MM.1S (cell line): ENCODE data around the gene RAB29.

Experiments used
- CTCF ChIP-seq: fragments of 300-600 bp; sonication (generic); IDR thresholded peaks from 2 replicates; pipeline ENCODE4 v1.5.1; 2016; ENCODE audit warnings: antibody characterized with exemption, low read length, mixed read lengths
- EZH2 ChIP-seq: fragments of 300-600 bp; sonication (generic); optimal IDR thresholded peaks from 2 replicates; pipeline ENCODE3; 2017; ENCODE audit warnings: low read depth, mild to moderate bottlenecking, antibody characterized with exemption, low read length, mixed read lengths
- EZH2phosphoT487 ChIP-seq: fragments of 300-600 bp; sonication (generic); IDR thresholded peaks from 2 replicates; pipeline ENCODE4 v1.6.1; 2018; ENCODE audit warnings: antibody characterized with exemption, low read length

GRCh38 chr1:205764578-205764977 is 10.7 kb downstream of the RAB29 start:
- no peak for TF ChIP-seq CTCF
- TF ChIP-seq EZH2phosphoT487: no peak
- TF ChIP-seq EZH2: no peak
